HL-60 (cell line): ENCODE data around the gene MEIOB.
"Not testable (repeated sequence)": the region's sequence is repeated elsewhere in the genome, so short reads cannot be mapped to it uniquely, and the experiment has no call there.

Experiments
- DNase-seq, 2 experiments: peaks; one replicate each; pipeline ENCODE4 v3.0.0-alpha.2; 2010 to 2020; ENCODE audit warnings: low read depth in 1 of 2, low spot score in 1 of 2
- H3K27ac ChIP-seq: fragments of 250-450 bp; sonication (Bioruptor Pico); replicated peaks from 2 replicates; pipeline ENCODE4 v1.5.1; 2020; ENCODE audit warnings: mild to moderate bottlenecking, moderate library complexity
- H3K27me3 ChIP-seq: fragments of 250-450 bp; sonication (Bioruptor Pico); 2 replicates; pipeline ENCODE4 v1.5.1; 2021; ENCODE audit warnings: mild to moderate bottlenecking, moderate library complexity; ENCODE audit not compliant: insufficient read depth, poor library complexity, severe bottlenecking
- H3K4me3 ChIP-seq: replicated peaks from 2 replicates; pipeline ENCODE4 v1.5.1; 2011; ENCODE audit warnings: mild to moderate bottlenecking, control low read depth, low read length; ENCODE audit not compliant: insufficient read depth
- GABPA ChIP-seq: IDR thresholded peaks from 2 replicates; pipeline ENCODE4 v1.6.1; 2012; ENCODE audit warnings: low read depth
- POLR2AphosphoS5 ChIP-seq: IDR thresholded peaks from 2 replicates; pipeline ENCODE4 v1.6.1; 2012; ENCODE audit warnings: low read depth
- SPI1 ChIP-seq: IDR thresholded peaks from 2 replicates; pipeline ENCODE4 v1.6.1; 2012; ENCODE audit warnings: low read depth, mild to moderate bottlenecking, borderline replicate concordance
- TF ChIP-seq, protein P1 (sequence below): IDR thresholded peaks from 2 replicates; pipeline ENCODE4 v1.6.1; 2012; ENCODE audit warnings: low read depth; ENCODE audit not compliant: insufficient replicate concordance
- TF ChIP-seq, protein P2 (sequence below): IDR thresholded peaks from one replicate; pipeline ENCODE4 v1.5.1; 2011; ENCODE audit warnings: low read length, control low read depth, inconsistent platforms; ENCODE audit not compliant: insufficient read depth

Gene MEIOB

DNA sequence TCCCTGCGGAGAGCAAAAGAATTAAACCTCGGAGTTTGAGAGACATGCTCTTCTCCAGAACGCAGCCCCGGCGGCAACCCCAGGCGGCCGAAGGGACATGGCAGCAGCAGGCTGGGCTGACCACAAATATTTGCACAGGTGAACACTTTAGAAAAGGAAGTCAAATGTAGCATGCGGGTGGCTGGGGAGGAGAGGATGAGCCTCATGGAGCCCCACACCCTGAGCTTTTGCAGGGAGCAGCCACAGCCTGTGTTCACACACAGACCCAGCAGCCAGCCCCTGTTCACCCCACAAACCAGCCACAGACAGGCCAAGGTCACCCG is 28.4 kb upstream of the MEIOB start:
- H3K27me3 ChIP-seq = no peaks in the 10 kb centered on the region
- H3K4me3 ChIP-seq = no peak overlapping the region
- no peak for TF ChIP-seq GABPA
- TF ChIP-seq, protein P1, sequence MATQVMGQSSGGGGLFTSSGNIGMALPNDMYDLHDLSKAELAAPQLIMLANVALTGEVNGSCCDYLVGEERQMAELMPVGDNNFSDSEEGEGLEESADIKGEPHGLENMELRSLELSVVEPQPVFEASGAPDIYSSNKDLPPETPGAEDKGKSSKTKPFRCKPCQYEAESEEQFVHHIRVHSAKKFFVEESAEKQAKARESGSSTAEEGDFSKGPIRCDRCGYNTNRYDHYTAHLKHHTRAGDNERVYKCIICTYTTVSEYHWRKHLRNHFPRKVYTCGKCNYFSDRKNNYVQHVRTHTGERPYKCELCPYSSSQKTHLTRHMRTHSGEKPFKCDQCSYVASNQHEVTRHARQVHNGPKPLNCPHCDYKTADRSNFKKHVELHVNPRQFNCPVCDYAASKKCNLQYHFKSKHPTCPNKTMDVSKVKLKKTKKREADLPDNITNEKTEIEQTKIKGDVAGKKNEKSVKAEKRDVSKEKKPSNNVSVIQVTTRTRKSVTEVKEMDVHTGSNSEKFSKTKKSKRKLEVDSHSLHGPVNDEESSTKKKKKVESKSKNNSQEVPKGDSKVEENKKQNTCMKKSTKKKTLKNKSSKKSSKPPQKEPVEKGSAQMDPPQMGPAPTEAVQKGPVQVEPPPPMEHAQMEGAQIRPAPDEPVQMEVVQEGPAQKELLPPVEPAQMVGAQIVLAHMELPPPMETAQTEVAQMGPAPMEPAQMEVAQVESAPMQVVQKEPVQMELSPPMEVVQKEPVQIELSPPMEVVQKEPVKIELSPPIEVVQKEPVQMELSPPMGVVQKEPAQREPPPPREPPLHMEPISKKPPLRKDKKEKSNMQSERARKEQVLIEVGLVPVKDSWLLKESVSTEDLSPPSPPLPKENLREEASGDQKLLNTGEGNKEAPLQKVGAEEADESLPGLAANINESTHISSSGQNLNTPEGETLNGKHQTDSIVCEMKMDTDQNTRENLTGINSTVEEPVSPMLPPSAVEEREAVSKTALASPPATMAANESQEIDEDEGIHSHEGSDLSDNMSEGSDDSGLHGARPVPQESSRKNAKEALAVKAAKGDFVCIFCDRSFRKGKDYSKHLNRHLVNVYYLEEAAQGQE = no peak
- DNase-seq = no peak
- H3K27ac ChIP-seq = no peak overlapping the region

DNA sequence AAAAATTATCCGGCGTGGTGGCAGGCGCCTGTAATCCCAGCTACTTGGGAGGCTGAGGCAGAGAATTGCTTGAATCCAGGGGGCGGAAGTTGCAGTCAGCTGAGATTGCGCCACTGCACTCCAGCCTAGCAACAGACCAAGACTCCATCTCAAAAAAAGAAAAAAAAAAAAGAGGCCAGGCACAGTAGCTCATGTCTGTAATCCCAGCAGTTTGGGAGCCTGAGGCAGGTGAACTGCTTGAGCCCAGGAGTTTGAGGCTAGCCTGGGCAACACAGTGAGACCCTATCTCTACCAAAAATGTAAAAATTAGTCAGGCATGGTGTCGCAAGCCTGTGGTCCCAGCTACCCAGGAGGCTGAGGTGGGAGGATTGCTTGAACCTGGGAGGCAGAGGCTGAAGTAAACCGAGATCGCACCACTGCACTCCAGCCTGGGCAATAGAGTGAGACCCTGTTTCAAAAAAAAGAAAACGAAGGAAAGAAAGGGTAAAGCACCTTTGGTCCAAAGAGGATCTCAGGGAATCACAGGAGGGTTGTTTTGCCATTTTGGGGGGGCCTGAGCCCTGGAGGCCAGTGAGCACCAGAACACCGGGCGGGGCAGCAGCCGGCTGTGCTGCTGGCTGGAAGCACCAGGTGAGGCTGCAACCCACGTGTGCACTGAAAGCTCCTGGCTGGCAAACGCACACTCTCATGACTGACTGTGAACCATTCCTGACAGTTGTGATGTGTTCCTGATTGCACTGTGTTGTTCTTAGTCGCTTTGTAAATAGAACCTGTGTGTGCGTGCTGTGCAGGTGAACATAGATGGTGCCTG is 27.9 kb upstream of the MEIOB start:
- H3K27me3 ChIP-seq = no peaks in the 10 kb centered on the region
- no peak overlapping the region for H3K4me3 ChIP-seq
- peak in 1 of 2 experiments; percentile 48 for DNase-seq
- TF ChIP-seq POLR2AphosphoS5 (no peak), SPI1 (no peak), GABPA (no peak)
- TF ChIP-seq, protein P2, sequence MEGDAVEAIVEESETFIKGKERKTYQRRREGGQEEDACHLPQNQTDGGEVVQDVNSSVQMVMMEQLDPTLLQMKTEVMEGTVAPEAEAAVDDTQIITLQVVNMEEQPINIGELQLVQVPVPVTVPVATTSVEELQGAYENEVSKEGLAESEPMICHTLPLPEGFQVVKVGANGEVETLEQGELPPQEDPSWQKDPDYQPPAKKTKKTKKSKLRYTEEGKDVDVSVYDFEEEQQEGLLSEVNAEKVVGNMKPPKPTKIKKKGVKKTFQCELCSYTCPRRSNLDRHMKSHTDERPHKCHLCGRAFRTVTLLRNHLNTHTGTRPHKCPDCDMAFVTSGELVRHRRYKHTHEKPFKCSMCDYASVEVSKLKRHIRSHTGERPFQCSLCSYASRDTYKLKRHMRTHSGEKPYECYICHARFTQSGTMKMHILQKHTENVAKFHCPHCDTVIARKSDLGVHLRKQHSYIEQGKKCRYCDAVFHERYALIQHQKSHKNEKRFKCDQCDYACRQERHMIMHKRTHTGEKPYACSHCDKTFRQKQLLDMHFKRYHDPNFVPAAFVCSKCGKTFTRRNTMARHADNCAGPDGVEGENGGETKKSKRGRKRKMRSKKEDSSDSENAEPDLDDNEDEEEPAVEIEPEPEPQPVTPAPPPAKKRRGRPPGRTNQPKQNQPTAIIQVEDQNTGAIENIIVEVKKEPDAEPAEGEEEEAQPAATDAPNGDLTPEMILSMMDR = no peak
- TF ChIP-seq, protein P1 = no peak
- no peak overlapping the region for H3K27ac ChIP-seq

DNA sequence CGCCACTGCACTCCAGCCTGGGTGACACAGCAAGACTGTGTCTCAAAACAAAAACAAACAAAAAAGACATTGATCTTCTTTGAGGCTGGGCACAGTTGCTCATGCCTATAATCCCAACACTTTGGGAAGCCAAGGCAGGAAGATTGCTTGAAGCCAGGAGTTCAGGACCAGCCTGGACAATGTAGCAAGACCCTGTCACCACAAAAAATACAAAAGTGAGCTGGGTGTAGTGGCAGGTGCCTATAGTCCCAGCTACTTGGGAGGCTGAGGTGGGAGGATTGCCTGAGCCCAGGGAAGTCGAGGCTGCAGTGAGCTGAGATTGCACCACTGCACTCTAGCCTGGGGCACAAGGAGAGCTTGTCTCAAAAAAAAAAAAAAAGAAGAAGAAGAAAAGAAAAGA is 25.7 kb upstream of the MEIOB start:
- H3K27ac ChIP-seq, H3K4me3 ChIP-seq, H3K27me3 ChIP-seq, DNase-seq: not testable (repeated sequence)

DNA sequence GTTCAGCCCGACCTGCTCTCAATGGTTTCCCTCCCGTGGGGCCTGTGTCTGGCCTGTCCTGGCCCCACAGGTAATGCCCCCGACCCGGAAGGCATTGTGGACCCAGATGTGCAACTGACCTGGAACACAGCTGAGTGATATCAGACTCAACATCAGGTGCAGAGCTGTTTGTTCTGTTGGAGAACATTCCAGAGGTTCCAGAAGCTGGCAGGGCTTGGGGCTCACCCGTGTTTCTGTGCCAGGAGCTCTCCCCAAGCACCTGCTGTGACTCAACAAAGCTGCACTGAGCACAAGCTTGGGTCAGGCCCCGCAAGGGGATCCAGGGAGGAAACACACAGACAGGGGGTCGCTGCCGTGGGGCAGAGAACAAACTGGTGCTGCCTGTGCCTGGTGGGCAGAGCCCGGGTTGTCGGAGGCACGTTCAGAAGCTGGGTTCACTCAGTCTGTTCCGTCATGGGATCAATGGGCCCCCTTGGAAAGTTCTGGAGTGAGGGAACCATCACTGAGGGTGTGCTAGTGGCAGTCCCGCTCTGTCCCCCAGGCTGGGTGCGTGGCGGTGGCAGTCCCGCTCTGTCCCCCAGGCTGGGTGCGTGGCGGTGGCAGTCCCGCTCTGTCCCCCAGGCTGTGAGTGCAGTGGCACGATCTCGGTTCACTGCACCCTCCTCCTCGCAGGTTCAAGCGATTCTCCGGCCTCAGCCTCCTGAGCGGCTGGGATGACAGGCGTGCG is 24.1 kb upstream of the MEIOB start:
- no peak overlapping the region for H3K4me3 ChIP-seq
- no peak overlapping the region for H3K27ac ChIP-seq
- TF ChIP-seq, protein P1 = no peak
- TF ChIP-seq SPI1 = no peak
- TF ChIP-seq GABPA = no peak
- TF ChIP-seq, protein P2 = no peak
- TF ChIP-seq POLR2AphosphoS5 = no peak
- H3K27me3 ChIP-seq = peaks cover 2% of the 10 kb centered on the region
- DNase-seq = no peak
